Activated CD4-positive, alpha-beta T cell treated with anti-CD3 and anti-CD28 coated beads for 24 hours (primary cell): Measurements from ENCODE around the gene HS6ST3.

ENCODE experiments used
- DNase-seq, 2 donors: peaks; one replicate each; pipeline ENCODE4 v3.0.0-alpha.2; 2020; ENCODE audit warnings: low read depth in 2 of 2

The HS6ST3 gene

DNA sequence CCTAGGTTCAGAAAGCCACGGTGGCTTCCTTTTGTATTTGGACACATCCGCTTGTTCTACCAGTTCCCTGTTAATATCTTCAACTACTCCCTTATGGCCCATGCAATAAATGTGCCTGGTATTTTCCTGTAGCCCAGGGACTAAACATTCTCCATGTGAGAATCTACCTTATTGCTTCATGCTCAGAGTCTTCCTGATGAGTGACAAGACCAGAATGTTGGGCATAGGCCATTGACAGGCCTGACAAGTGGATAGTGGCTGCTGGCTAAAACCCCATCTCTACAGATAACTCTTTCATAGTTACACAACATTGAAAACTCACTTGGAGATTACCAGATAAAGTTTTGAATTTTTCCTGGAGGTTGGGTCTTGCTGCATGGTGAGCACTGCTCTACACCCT lies 449.9 kb downstream of the HS6ST3 start:
- DNase-seq = no peak

DNA sequence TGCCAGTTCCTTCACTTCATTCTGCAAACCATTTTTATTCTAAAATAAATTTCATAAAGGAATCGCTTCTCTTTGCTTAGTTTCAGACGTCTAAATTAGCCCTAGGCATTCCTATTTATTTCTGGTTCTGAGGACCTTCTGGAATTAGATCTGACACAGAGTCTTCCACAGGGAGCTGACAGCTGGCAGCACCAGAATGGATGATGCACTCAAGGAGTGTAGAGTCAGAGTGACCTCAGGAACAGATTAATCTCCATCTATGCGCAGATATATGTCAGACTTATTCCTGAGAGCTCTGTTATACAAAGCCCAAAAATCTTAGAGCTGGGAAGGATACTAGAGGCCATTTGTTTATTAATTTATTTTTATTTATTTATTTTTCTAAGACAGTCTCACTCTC lies 450.8 kb downstream of the HS6ST3 start:
- no peak for DNase-seq

DNA sequence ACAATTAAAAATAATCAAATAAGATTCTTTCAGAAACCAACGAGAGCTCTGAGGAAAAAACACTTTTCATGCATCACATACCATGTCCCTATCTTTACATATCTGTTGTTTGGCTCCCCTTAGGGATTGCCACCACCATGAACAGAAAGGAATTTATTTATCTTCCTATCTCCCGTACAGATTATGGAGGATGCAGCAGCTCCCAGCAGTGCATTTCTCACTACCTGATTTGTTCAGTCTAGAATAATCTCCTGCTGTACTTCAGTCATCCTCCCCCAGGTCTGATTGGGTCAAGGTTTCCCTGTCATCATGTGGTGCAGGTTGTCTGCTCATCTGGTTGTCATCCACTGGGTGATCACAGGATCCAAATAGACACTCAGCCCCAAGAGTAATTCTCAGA lies 453.1 kb downstream of the HS6ST3 start:
- DNase-seq = no peak

DNA sequence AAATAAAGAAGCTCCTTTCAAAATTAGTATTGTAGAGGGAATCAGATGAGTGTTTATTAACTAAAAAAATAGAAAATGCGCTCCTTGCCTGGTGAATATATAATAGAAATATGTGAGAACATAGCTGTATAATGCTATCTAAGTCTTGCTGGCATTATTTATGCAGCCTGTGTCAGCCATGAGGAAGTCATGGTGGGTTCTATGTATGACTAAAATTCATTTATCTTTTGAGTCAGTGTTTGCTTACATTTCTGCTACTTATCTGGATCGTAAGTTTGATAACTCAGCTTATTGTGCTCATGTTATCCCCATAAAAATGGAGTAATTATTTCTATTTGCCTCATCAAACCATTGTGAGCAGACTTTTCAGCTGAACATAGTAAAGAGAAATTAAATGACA lies 455.1 kb downstream of the HS6ST3 start:
- DNase-seq = no peak

DNA sequence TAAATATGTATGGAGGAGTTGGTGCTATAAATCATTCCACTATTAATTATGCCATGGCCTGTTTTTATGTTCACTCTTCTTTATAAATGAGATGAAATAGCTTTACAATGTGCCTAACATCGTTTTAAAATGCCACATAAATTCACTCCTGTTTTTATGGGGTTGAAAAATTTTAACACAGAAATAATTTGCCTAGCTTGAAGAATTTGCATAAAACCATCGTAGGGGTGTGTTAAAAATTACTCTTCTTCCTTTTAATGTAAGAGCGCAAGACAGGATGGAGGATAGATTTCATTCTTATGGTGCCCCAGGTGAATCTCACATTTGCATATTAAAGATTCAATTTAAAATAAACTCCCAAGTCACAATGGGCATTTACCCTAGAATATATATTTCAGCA lies 456.6 kb downstream of the HS6ST3 start:
- DNase-seq = no peak

DNA sequence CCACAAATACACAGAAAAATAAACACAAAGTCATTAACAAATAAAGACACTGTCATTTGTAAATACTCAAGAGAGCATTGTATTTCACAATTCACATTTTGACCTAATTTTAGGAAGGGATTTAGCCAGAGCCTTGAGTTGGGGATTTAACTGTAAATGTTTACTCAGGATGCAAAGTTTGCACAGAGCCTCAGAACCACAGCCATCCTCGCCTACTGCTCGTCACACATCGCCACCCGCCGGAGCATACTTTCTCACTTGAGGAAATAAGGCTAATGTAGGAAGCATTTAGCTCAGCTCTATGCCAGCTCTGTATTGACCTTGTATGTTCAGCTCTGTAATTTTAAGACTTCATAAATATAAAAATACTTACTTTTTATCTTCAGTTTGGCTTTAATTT lies 461.6 kb downstream of the HS6ST3 start:
- DNase-seq = no peak

DNA sequence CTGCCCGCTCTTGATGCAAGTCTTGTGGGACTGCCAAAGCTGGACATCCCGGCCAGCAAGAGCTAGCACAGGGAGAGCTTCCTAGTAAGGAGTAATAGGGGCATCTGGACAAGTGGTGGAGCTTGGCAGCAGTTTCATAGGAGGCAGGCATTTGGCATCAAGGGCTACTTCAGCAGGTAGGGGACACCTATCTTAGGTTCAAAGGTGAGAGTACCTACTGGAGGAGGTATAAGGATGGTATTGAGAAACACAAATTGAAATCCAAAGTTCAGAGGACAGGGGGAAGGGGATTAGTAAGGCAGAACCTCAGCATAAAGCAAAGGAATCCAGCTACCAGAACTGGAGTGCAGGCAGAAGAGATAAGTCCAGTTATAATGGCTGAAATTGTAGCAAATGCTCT lies 462.7 kb downstream of the HS6ST3 start:
- DNase-seq = no peak

DNA sequence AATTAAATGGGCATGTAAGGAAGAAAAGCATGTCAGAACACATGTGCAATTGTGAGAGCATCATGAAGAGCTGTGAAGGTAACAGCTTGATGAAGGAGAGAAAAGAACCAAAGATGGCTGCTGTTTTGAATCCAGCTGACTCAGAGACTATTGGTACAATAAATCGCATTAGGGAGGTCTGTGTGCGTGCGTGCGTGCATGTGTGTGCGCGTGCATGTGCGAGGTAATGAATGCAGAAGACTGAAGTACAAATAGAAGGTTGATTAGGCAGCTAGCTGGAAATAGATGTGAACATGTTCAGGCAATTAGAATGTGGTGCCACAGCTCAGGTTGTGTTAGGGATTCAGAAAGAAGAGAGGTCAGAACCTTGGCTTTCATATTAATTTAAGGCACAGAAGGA lies 463.9 kb downstream of the HS6ST3 start:
- DNase-seq = no peak

DNA sequence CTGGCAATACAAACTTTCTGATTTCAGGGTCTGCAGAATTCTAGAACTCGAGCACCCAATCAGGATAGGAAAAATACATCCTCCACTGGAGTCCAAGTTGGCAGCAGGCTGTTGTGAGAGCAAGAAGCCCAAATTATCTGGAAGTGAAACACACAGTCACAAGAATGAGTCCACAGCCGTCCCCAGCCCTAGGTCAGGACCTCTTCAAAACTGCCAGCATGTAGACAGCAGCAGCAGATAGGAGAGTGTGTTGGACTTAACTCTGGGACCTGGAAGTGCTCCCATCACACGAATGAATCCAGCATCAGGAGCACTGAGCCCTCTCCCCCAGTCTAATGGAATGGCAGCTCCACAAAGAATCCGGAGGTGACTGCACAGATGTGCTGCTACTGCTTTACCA lies 483.7 kb downstream of the HS6ST3 start:
- DNase-seq = no peak

DNA sequence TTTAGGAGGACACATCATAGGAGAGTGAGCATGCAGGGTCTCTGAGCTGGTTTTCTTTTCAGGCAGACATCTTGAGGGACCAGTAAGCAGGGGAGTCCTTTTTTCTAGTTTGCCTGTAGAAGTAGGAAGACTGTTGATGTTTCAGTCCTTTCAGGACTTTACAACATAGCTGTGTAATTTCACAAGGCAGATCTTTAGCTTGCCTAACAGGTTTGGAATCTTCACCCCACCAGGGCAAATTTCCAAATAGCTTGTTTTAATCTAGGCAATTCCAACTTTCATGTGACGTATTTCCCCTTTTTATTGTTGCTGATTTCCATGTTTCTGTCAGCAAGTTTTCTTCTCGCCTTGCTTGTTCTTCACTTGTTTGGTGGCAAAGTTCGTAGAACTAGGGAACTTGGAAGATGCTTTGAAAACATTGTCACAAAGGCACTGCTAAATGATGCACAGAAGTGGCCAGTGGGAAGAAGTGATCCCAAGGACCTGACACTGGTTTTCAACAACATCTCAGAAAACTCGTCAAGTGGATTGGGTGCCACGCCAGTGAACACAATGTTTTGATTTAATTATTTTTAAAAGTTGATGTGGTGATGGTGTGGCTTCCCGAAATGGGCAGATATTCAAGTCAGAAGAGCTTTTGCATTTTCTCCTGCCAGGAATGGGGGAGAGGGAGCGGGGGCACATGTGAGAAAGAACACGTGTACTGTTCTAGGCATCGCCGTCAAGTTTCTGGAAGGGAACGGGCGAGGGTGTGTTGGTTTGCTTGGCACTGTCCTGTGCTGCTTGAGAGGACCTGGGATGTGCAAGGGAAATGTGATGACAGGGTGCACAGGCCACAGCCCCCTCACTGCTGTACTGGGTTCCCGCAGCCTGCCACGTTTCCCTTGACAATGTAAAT lies 485.8 kb downstream of the HS6ST3 start:
- DNase-seq = no peak

DNA sequence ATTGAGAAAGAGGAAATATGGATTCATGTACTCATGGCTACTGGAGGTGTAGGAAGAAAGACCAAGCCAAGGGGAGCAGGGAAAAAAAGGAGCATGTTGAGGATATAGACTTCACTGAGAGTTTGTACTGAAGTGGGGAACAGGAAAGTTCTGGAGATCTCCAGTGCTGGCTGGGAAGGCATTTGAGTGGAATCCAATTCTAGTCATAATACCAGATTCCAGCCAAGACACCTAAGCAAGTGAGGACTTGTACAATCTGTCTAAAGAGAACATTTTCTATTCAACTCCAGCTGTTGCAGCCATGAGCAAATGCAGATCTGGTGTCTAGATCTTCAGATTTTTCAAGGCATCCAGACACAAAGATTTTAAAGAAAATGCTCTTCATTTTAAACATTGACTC lies 491.8 kb downstream of the HS6ST3 start:
- no peak for DNase-seq

DNA sequence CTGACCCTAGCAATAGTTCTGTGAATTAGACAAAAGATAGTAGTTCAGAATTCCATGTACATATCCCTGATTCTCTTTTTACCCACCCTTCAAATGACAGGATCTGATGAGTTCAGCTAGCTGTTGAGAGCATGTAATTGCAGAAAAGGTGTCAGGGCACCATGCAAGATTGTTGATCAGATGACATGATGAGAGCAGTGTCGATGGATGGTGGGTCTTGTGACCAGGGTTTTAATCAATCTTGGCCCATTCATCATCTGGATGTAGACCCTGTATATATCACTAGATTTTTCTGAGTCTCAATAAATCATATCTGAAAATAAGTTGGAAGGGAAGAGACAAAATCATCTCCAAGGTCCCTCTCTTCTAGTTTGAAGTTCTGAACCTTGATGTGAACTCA lies 525.3 kb downstream of the HS6ST3 start:
- no peak for DNase-seq

DNA sequence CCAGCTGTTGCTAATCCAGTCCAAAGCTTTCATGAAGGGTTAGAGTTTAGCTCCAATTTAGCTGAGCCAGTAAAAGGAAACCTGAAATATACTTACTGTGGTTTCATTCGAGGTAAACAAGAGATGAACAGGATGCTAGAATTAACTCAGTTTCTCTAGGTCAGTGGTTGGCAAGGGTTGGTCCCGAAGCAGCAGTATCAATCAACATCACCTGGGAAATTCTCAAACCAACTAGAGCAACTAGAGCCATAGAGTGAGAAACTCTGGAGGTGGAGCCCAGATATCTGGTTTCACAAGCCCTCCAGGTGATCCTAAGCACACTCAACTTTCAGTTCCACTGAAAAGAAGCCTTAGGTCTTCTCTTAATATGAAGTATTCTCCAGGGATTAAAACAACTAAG lies 527.6 kb downstream of the HS6ST3 start:
- no peak for DNase-seq

DNA sequence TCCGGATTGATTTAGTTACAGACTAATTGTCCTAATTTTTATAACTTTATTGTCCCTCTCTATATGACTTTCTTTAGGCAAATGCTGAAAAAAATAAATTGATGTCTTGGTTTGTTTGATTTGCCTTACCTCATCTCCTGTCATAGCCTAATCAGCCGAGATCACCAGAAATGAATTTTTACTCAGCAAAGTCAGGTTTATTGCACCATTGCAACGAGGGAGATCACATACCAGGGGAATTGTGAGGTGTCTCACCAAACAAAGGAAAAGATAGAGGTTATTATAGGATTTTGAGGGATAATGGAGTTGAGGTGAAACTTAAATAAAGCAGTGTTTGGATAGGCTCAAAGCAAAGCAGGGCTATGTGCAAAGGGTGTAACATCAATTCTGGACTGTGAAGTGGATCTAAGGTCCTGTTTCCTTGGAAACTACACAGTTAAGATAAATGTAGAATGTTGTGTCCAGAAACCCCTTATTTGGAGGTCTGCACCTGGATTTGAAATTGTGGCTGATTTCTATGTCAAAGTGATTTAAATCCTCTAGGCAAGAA lies 531.8 kb downstream of the HS6ST3 start:
- DNase-seq = no peak

DNA sequence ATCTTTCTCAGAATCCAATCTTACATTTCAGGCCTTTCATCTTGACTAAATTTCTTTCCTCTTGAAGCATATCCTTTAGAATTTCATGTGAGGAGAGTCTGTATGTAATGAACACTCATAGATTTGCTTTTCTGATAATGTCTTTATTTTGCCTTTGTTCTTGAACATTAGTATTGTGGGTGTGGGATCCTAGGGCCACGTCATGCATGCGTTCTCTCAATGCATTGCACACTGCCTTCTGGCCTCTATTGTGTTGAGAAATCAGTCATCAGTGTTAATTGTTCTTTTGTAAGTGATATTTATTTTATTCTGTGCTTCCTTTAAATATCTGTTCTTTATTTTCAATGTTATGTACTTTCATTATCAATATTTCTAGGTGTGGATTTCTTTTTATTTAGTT lies 539.4 kb downstream of the HS6ST3 start:
- DNase-seq = no peak

DNA sequence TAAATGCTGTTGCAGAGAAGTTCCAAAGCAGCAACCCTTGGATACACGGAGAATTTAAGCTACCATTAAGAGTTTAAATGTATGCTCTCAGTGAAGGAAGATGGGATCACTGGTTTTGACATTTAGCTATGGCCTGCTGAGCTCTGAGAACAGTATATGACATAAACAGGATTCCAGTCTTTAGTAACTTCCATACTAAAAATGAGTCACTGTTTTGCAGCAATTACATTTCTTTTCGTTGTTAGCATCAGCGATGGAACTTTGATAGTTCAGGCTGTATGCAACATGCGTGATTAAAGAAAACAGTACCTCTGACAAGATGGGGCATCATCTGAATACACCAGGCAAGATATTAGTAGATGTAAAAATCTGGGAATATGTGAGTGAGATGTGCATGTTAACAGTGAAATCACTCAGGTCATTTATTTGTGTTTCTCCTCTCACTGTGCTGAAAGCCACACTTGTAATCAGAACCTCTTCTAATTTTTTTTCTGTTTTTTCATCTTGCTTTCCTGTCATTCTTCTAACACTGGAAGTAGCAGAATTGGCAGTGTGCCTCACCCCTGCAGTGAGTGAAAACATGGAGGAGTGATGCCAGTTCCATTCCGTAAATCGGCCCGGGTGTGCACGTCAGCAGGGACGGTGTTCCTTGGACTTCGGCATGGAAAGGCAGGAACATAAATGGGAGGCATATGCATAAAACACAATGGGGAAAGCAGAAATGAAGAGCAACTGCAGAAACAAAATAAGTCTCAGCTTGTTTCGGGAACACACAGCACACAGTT lies 542.8 kb downstream of the HS6ST3 start:
- DNase-seq = no peak

DNA sequence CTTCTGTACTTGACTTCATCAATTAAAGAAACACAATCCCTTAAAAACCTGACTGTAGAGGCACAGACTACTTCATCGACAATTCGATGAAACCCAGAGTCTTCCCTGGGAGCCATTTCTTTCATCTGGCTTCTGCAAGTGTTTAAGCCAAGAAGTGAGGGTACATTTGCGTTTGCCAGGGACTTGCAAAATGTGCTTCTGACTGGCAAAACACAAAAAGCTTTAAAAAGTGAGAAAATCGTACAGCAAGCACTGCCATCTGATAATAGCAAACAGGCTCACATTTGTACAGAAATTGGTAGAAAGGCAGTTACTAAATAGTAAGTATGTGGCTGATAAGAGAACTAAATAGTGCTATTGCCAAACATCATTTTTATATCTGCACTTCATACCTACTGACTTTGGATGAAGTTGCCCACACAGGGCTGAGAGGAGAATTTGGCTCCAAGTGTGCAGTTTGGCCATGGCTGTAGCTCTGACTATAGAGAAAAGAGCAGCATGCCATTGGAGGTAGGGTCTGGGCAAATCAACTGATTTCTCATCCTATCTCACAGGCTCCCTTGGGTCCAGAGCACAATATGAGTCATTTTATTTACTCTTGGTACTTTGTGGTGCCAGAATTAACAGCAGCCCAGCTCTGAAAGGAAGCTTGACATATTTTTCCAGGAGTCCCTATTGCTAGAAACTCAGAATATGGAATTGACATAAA lies 546.2 kb downstream of the HS6ST3 start:
- DNase-seq = no peak

DNA sequence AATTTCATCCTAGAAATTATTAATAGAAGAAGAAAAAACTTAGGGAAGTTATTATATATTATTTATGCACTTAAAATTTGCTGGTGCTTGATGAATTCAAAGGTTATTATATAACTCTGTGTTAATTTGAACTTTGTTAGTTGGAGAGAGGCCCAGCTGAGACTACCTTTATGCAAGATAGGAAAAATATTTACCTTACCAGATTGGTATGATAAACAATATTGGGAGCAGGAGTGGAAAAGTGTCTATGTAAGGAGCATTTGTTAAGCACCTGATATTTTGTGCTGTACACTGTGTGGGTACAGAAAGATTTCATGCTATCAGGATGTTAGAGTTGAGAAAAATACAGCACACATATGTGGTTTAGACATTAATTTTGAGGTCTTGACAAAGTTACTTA lies 547.1 kb downstream of the HS6ST3 start:
- no peak for DNase-seq

DNA sequence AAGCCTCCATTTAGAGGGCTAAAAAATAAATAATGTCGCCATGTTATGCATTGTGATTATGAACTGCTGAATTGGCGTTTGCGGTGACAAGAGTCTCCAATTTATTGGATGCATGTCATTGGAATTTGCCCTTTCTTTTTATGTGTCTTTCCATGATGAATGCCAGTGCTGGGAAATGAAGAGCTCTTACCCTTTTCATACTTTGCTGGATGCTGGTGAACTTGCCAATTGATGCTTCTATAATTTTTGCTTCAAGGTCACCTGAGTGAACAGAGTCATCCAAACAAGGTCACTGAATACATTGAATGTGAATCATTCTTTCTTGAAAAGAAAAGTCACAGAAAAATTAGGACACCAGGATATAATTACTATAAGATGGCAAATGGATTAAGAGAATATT lies 556.2 kb downstream of the HS6ST3 start:
- no peak for DNase-seq

DNA sequence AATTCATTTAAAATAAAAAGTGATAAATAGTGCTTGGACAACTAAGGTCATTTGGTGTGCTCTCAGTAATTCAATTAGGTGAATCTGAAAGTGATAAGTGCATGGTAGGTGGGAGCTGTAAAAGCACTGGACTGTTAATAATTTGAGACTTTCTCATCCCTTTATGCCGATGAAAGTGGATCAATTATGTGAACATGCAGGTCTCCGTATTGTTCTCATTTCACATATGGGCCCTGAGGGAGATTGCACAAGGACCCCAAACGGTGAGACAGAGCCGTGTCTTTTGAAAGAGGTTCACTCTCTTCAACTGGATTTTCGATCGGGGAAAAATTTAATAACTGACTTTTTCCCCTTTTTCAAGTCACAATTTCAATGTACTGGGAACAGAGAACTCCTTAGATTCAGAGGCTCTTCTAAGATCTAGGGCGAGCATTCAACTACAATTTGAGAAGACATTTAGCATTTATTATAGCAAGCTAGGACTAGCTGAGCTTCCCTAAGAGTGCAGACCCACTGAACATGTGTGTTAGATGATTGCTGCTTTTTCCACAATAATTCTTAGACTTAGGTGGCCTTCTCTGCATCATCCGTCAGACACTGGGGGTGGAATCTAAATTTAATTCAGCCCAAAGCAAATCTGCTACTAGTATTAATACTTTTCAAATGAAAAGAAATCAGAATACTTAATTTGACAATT lies 556.8 kb downstream of the HS6ST3 start:
- DNase-seq = no peak

DNA sequence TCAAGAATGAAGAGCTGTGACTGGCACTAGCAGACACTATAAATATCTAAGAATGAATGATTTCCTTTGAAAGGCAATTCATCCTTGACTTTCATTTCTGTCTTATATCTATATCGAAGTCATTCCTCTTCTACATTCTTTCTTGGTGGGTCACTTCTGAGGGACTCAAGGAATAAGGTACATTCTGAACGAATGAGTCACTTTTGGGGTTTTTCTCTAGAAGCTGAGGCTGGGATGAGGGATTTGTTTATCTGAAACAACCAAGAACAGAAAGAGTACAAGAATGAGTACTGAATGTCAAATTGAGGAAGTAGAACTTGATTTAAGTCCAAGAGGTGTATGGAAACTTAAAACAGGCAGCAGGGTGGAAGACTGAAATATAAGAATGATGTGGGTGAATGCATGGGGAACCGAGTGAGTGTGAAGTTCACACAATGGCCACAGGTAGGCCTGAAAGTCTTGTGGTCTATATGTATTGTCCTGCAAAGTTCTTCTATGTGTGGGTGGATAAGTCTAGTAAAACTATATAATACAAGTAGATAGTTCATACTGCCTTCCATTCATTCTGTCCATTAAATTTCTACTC lies 560.5 kb downstream of the HS6ST3 start:
- DNase-seq = no peak
